ENCODE results near the gene PSENEN.

PSENEN gene

DNA sequence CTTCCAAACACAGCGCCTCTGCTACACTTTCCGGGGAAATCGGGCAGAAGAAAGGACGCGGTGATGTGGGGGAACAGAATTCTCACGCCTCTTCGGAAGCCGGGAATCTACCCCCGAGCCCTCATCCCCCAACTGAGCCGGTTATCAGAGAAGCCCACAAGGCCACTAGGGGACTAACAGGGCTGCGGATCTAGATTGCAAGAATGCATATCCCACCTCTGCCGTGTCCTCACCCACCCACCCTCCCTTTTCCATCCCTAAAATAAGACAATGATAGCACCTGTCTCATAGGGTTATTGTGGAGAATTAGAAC lies 4.3 kb upstream of the PSENEN start (continued):
- TF ChIP-seq KLF16 (tag by site-specific recombination; IDR thresholded peaks at IDR 0.05), result no peak; the same call in 1 of the 2 replicates
- no peak for TF ChIP-seq ZNF140 (tag by site-specific recombination; IDR thresholded peaks at IDR 0.05)
- no peak for TF ChIP-seq ZNF133 (tag by site-specific recombination; IDR thresholded peaks at IDR 0.05)
- no peak for TF ChIP-seq ZNF692 (tag by site-specific recombination; IDR thresholded peaks at IDR 0.05)
- TF ChIP-seq ZSCAN4 (tag by site-specific recombination; IDR thresholded peaks at IDR 0.05), result no peak
- TF ChIP-seq ZNF10 (tag by site-specific recombination; IDR thresholded peaks at IDR 0.05), result no peak
- no peak for TF ChIP-seq ZNF623 (tag by site-specific recombination; IDR thresholded peaks at IDR 0.05)
- TF ChIP-seq ZFP41 (tag by site-specific recombination; IDR thresholded peaks at IDR 0.05; ENCODE audit: borderline replicate concordance), result no peak
- TF ChIP-seq ZNF174 (tag by site-specific recombination; IDR thresholded peaks at IDR 0.05), result no peak
- TF ChIP-seq SCRT1 (tag by site-specific recombination; IDR thresholded peaks at IDR 0.05; ENCODE audit: borderline replicate concordance), result no peak
- TF ChIP-seq ZNF561 (tag by site-specific recombination; IDR thresholded peaks at IDR 0.05; ENCODE audit: borderline replicate concordance), result 0 out of 2 replicates have a peak, but pooled peaks have one; percentile 15
- TF ChIP-seq BCL11B (tag by site-specific recombination; IDR thresholded peaks at IDR 0.05; ENCODE audit: low read depth), result no peak
- peak; percentile 80; the same call in 1 of the 2 replicates for TF ChIP-seq MZF1 (tag by site-specific recombination; IDR thresholded peaks at IDR 0.05; ENCODE audit: borderline replicate concordance)
- no peak for TF ChIP-seq REST (tag by site-specific recombination; IDR thresholded peaks at IDR 0.05)
- no peak for TF ChIP-seq PRDM4 (tag by site-specific recombination; IDR thresholded peaks at IDR 0.05)
- no peak; the same call in 1 of the 2 replicates for TF ChIP-seq REPIN1 (tag by site-specific recombination; IDR thresholded peaks at IDR 0.05; ENCODE audit: low read depth)
- TF ChIP-seq ZNF596 (tag by site-specific recombination; IDR thresholded peaks at IDR 0.05), result no peak
- no peak for TF ChIP-seq ZNF24 (tag by site-specific recombination; IDR thresholded peaks at IDR 0.05)
- TF ChIP-seq ZNF585B (tag by site-specific recombination; IDR thresholded peaks at IDR 0.05), result no peak
- TF ChIP-seq ZNF629 (tag by site-specific recombination; IDR thresholded peaks at IDR 0.05), result no peak; the same call in 1 of the 2 replicates
- TF ChIP-seq ZNF354C (tag by site-specific recombination; IDR thresholded peaks at IDR 0.05; ENCODE audit: borderline replicate concordance, low read depth), result no peak
- TF ChIP-seq ZNF560 (tag by site-specific recombination; IDR thresholded peaks at IDR 0.05; ENCODE audit: borderline replicate concordance), result no peak
- TF ChIP-seq PRDM1 (tag by site-specific recombination; IDR thresholded peaks at IDR 0.05), result no peak
- no peak for TF ChIP-seq ZNF488 (tag by site-specific recombination; IDR thresholded peaks at IDR 0.05)
- no peak for TF ChIP-seq ZNF530 (tag by site-specific recombination; IDR thresholded peaks at IDR 0.05; ENCODE audit: low read depth)
- no peak for TF ChIP-seq ZNF280C (tag by site-specific recombination; IDR thresholded peaks at IDR 0.05)
- TF ChIP-seq ZNF843 (tag by site-specific recombination; IDR thresholded peaks at IDR 0.05), result 0 out of 2 replicates have a peak, but pooled peaks have one; percentile 6
- TF ChIP-seq ZNF610 (tag by site-specific recombination; IDR thresholded peaks at IDR 0.05; ENCODE audit: borderline replicate concordance), result no peak
- no peak for TF ChIP-seq ZXDB (tag by site-specific recombination; IDR thresholded peaks at IDR 0.05)
- TF ChIP-seq ZNF266 (tag by site-specific recombination; IDR thresholded peaks at IDR 0.05; ENCODE audit: low read depth), result no peak
